ENCODE data around the gene TMX4. TPM values are rescaled to one million over a fixed set of nuclear protein-coding genes. Genes with fewer than 3 reads are reported as not detected.

The TMX4 gene
- total RNA-seq, 1 donor from 2014 or later, result 35.7 TPM

DNA sequence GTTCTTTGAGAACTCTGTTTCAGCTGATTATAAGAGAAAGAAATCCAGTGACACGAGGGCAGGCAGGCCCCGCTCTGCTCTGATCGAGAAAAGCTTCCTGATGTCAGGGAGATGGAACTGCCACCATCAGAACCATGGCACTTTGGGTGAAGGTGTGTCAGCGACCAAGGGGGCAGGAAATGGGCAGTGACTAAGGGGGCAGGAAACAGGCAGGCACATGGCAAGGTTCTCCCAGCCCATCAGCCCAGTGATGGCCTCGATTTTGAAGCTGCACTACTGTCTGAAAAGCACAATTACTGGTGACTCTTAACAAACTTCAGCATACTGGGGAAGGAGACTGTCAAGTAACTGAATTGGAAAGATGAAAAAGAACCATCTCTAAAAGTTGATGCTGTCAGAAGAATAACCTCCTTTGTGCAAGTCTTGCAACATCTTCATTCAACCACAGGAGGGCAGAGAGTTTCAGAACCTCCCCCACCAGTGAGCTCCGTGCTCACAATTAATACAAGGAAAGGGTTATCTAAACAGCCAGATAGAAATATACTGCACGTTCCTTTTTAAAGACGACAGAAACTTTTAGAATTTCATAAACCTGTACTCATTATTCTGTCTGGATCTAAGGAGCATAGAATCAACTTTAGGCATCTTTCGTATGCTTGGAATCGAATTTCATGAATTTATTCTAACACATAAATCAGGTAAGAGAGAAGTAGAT is 39.1 kb downstream of the TMX4 start:
- no peaks in the 10 kb centered on the region for H3K4me1 ChIP-seq
- H3K36me3 ChIP-seq, result peaks cover 45% of the 10 kb centered on the region
- no peaks in the 10 kb centered on the region for H3K9me3 ChIP-seq
- no peak for ATAC-seq
- no peak overlapping the region for H3K27ac ChIP-seq
- H3K27me3 ChIP-seq (ENCODE audit: low read depth), result no peaks in the 10 kb centered on the region
- no peak for DNase-seq
- peak; percentile 42 for TF ChIP-seq CTCF (IDR thresholded peaks at IDR 0.05)
- intact Hi-C loops (cut with DNase I), result no loop called here
- H3K4me3 ChIP-seq, result no peak overlapping the region

DNA sequence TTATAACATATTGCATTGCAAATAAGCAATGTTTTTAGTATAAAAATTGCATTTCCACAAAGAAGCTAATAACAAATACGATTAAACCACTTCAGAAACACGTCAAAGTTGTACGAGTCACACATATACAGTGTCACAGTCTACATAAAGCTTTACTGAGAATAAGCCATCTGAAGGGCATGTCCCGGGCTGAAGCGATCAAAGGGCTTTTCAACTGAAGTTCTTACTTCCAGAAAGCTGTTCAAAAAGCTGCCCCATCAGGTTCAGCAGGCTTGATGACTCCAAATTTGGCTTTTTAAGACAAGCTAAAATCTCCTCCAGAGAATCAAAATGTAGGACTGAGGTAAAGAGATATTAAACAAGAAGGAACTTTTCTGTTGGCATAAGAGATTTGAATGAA is 41.9 kb downstream of the TMX4 start:
- intact Hi-C loops (cut with DNase I), result no loop called here
- no peak for DNase-seq
- H3K27me3 ChIP-seq (ENCODE audit: low read depth), result no peaks in the 10 kb centered on the region
- TF ChIP-seq CTCF (IDR thresholded peaks at IDR 0.05), result no peak
- H3K4me3 ChIP-seq, result no peak overlapping the region
- no peak overlapping the region for H3K27ac ChIP-seq
- no peaks in the 10 kb centered on the region for H3K4me1 ChIP-seq
- no peak for ATAC-seq
- no peaks in the 10 kb centered on the region for H3K9me3 ChIP-seq
- peaks cover 28% of the 10 kb centered on the region for H3K36me3 ChIP-seq

- Histone ChIP-seq H3K27me3 (ENCODE audit: low read depth) (no peaks in the 10 kb centered on the region), H3K36me3 (peaks cover 10% of the 10 kb centered on the region), H3K9me3 (no peaks in the 10 kb centered on the region), H3K27ac (no peak overlapping the region), H3K4me1 (no peaks in the 10 kb centered on the region), H3K4me3 (no peak overlapping the region)
- DNase-seq (no peak), ATAC-seq (no peak)
- intact Hi-C loops (cut with DNase I), result no loop called here
- no peak for TF ChIP-seq CTCF (IDR thresholded peaks at IDR 0.05)
Observed at GRCh38 chr20:7975851-7976414, 43.6 kb downstream of the TMX4 start.

- H3K27me3 ChIP-seq (ENCODE audit: low read depth), result no peaks in the 10 kb centered on the region
- H3K9me3 ChIP-seq, result no peaks in the 10 kb centered on the region
- no peaks in the 10 kb centered on the region for H3K4me1 ChIP-seq
- no peak overlapping the region for H3K27ac ChIP-seq
- DNase-seq (no peak), ATAC-seq (no peak)
- H3K36me3 ChIP-seq, result peaks cover under 1% of the 10 kb centered on the region
- no peak overlapping the region for H3K4me3 ChIP-seq
- intact Hi-C loops (cut with DNase I), result no loop called here
- TF ChIP-seq CTCF (IDR thresholded peaks at IDR 0.05), result no peak
Observed at GRCh38 chr20:7974785-7975435, 44.7 kb downstream of the TMX4 start.

DNA sequence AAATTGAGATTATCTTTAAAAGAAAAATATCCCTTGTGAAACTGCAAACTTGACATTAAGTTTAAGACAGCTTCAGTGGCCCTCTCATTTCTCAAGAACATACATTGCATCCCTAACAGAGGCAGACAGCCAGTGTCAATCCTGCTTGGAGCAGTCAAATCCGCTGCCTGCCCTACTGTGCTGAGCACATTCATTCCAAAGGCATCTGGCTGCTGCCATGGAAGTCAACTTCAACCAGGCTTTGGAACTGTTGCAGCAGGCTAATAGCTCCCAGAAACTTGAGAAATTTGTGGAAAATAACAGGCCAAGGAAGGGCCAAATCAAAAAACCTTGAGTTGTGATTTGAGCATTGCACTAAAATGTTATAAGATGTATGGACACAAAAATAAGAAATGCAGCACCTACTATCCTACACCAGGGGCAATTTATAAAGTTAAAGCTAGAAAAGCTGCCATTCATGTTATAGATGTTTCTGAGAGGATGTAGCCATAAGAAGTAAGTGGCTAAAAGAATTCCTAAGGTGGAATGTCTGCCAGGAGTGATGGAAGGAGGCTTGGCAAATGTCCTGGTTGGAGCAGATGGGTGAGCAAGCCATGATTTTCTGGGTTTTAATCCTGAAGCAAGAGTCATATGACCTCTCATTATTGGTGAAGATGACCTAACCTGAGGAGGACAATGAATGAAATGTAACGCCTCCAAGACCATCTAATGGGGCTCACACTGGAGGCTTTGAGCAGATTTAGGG is 47.9 kb downstream of the TMX4 start:
- Histone ChIP-seq H3K4me3 (no peak overlapping the region), H3K27ac (no peak overlapping the region), H3K36me3 (no peaks in the 10 kb centered on the region), H3K4me1 (no peaks in the 10 kb centered on the region), H3K9me3 (no peaks in the 10 kb centered on the region), H3K27me3 (ENCODE audit: low read depth) (no peaks in the 10 kb centered on the region)
- ATAC-seq, result no peak
- TF ChIP-seq CTCF (IDR thresholded peaks at IDR 0.05), result no peak
- intact Hi-C loops (cut with DNase I), result no loop called here
- no peak for DNase-seq

All from lower lobe of right lung (tissue), 2 donors.